HepG2 (cell line): Measurements from ENCODE around the gene AK6. TPM values are rescaled to one million over a fixed set of nuclear protein-coding genes. Genes with fewer than 3 reads are reported as not detected.

ENCODE experiments used
- ADNP ChIP-seq: sonication (generic); formaldehyde crosslinking; IDR thresholded peaks from 2 replicates; pipeline ENCODE4 v1.4.0; 2020; ENCODE audit warnings: missing genetic modification reagents
- HCFC1 ChIP-seq: fragments of 150-350 bp; IDR thresholded peaks from 2 replicates; pipeline ENCODE4 v1.6.1; 2014; ENCODE audit warnings: low read depth, low read length
- HMG20A ChIP-seq: IDR thresholded peaks from 2 replicates; pipeline ENCODE4 v1.6.1; 2016; ENCODE audit warnings: borderline replicate concordance
- JUND ChIP-seq: sonication (generic); formaldehyde crosslinking; IDR thresholded peaks from 2 replicates; pipeline ENCODE4 v1.8.0; 2022; ENCODE audit warnings: mild to moderate bottlenecking, missing genetic modification reagents
- KLF16 ChIP-seq, 2 experiments: sonication (generic) in 1 of 2; formaldehyde crosslinking in 1 of 2; IDR thresholded peaks; 2 replicates each; pipeline versions ENCODE4 v1.6.1 to v1.8.0; 2016 to 2023; ENCODE audit warnings: missing genetic modification reagents in 2 of 2, missing compliant biosample characterization in 1 of 2
- MEIS2 ChIP-seq: sonication (generic); formaldehyde crosslinking; IDR thresholded peaks from 2 replicates; pipeline ENCODE4 v1.9.0; 2021; ENCODE audit warnings: mild to moderate bottlenecking, missing genetic modification reagents
- MTA1 ChIP-seq: sonication (generic); formaldehyde crosslinking; IDR thresholded peaks from 2 replicates; pipeline ENCODE4 v1.4.0; 2020; ENCODE audit warnings: missing genetic modification reagents, mild to moderate bottlenecking, borderline replicate concordance
- PCBP1 ChIP-seq: fragments of 200-400 bp; formaldehyde crosslinking; IDR thresholded peaks from 2 replicates; pipeline ENCODE4 v1.6.1; 2017; ENCODE audit warnings: mild to moderate bottlenecking, low read depth, low read length, borderline replicate concordance
- PTBP1 ChIP-seq: fragments of 200-400 bp; formaldehyde crosslinking; IDR thresholded peaks from 2 replicates; pipeline ENCODE4 v1.6.1; 2018; ENCODE audit warnings: low read length, low read depth; ENCODE audit not compliant: poor library complexity, severe bottlenecking
- SALL1 ChIP-seq: sonication (generic); formaldehyde crosslinking; IDR thresholded peaks from 2 replicates; pipeline ENCODE4 v1.8.0; 2022; ENCODE audit warnings: mild to moderate bottlenecking, missing genetic modification reagents
- SMAD9 ChIP-seq: sonication (generic); formaldehyde crosslinking; IDR thresholded peaks from 2 replicates; pipeline ENCODE4 v1.5.1; 2020; ENCODE audit warnings: mild to moderate bottlenecking, missing genetic modification reagents
- SP2 ChIP-seq: sonication (generic); formaldehyde crosslinking; IDR thresholded peaks from 2 replicates; pipeline ENCODE4 v1.5.1; 2020; ENCODE audit warnings: mild to moderate bottlenecking, missing genetic modification reagents
- SRY ChIP-seq: sonication (generic); formaldehyde crosslinking; IDR thresholded peaks from 2 replicates; pipeline ENCODE4 v1.8.0; 2022; ENCODE audit warnings: mild to moderate bottlenecking, missing genetic modification reagents
- TAF15 ChIP-seq: fragments of 200-400 bp; formaldehyde crosslinking; IDR thresholded peaks from one replicate; pipeline ENCODE4 v1.6.1; 2018; ENCODE audit warnings: mild to moderate bottlenecking, low read depth, low read length; ENCODE audit not compliant: poor library complexity, severe bottlenecking
- TOE1 ChIP-seq: sonication (generic); formaldehyde crosslinking; IDR thresholded peaks from 2 replicates; pipeline ENCODE4 v1.4.0; 2020; ENCODE audit warnings: mild to moderate bottlenecking, missing genetic modification reagents
- ZBTB25 ChIP-seq: IDR thresholded peaks from 2 replicates; pipeline ENCODE4 v1.6.1; 2018; ENCODE audit warnings: missing genetic modification reagents
- ZFYVE20 ChIP-seq: sonication (generic); formaldehyde crosslinking; IDR thresholded peaks from 2 replicates; pipeline ENCODE4 v1.8.0; 2023; ENCODE audit warnings: low read depth, mild to moderate bottlenecking, moderate library complexity, missing genetic modification reagents, borderline replicate concordance
- ZNF225 ChIP-seq: sonication (generic); formaldehyde crosslinking; IDR thresholded peaks from 2 replicates; pipeline ENCODE4 v1.4.0; 2020; ENCODE audit warnings: mild to moderate bottlenecking, missing genetic modification reagents
- ZNF230 ChIP-seq: sonication (generic); formaldehyde crosslinking; IDR thresholded peaks from 2 replicates; pipeline ENCODE4 v1.4.0; 2020; ENCODE audit warnings: mild to moderate bottlenecking, missing genetic modification reagents
- ZNF280B ChIP-seq: sonication (generic); formaldehyde crosslinking; IDR thresholded peaks from 2 replicates; pipeline ENCODE4 v1.5.0; 2020; ENCODE audit warnings: missing genetic modification reagents, mild to moderate bottlenecking, borderline replicate concordance
- ZNF557 ChIP-seq: sonication (generic); formaldehyde crosslinking; IDR thresholded peaks from 2 replicates; pipeline ENCODE4 v1.4.0; 2020; ENCODE audit warnings: missing genetic modification reagents
- ZNF597 ChIP-seq: sonication (generic); formaldehyde crosslinking; IDR thresholded peaks from 2 replicates; pipeline ENCODE4 v1.5.0; 2020; ENCODE audit warnings: missing genetic modification reagents
- ZNF672 ChIP-seq: sonication (generic); formaldehyde crosslinking; IDR thresholded peaks from 2 replicates; pipeline ENCODE4 v1.8.1; 2022; ENCODE audit warnings: missing genetic modification reagents
- polyA plus RNA-seq, 8 experiments: library from polyadenylated mRNA; depleted of rRNA in 3 of 8; stranded (reverse) in 7 of 8; unstranded in 1 of 8; fragments of >200 nt; fragmentation: Illumina TruSeq in 4 of 8; extraction: Trizol in 4 of 8; gene quantifications; 2 replicates each; pipeline versions ENCODE4 v1.2.1 to v1.2.3, GENCODE V29; 2011 to 2016; ENCODE audit warnings: low read depth in 4 of 8, missing spikeins in 1 of 8, mixed read lengths in 1 of 8; ENCODE audit not compliant: insufficient read depth in 1 of 8
- total RNA-seq, 5 experiments: library from RNA; depleted of rRNA; stranded (reverse); fragments of >200 nt; fragmentation: Illumina TruSeq; extraction: Trizol; gene quantifications; 2 replicates each; pipeline ENCODE4 v1.2.3, GENCODE V29; 2016; ENCODE audit warnings: low read depth in 1 of 5

AK6 gene
- total and polyA plus RNA-seq, 2 of the 13 experiments (the other 11 are each of a cell fraction or from before 2014, with no cell fraction given), result 31.1 to 77.2 TPM

- TF ChIP-seq SP2 (CRISPR knock-in tag), result peak; percentile 58; the same call in 1 of the 2 replicates
- peak; percentile 96 for TF ChIP-seq ZNF230 (CRISPR knock-in tag)
- peak; percentile 50 for TF ChIP-seq HCFC1
- TF ChIP-seq KLF16 (CRISPR knock-in tag; IDR thresholded peaks at IDR 0.05), result peak in 1 of 2 experiments; percentile 61; a peak in 1 of 4 replicates
- TF ChIP-seq TOE1 (CRISPR knock-in tag), result no peak
- no peak for TF ChIP-seq ZNF597
- peak; percentile 79; the same call in 1 of the 2 replicates for TF ChIP-seq MTA1 (CRISPR knock-in tag)
- TF ChIP-seq TAF15, result peak; percentile 84
- peak; percentile 93 for TF ChIP-seq ZBTB25 (CRISPR knock-in tag)
- no peak for TF ChIP-seq ZNF672
- TF ChIP-seq SALL1 (CRISPR knock-in tag), result peak; percentile 80
- TF ChIP-seq ZNF225 (CRISPR knock-in tag), result peak; percentile 88
- no peak for TF ChIP-seq SMAD9 (CRISPR knock-in tag)
- TF ChIP-seq ZFYVE20 (CRISPR knock-in tag), result no peak
- no peak; the same call in 1 of the 2 replicates for TF ChIP-seq HMG20A (CRISPR knock-in tag)
- TF ChIP-seq SRY (CRISPR knock-in tag), result peak; percentile 75; the same call in 1 of the 2 replicates
- no peak for TF ChIP-seq MEIS2 (CRISPR knock-in tag)
- no peak for TF ChIP-seq ZNF557 (CRISPR knock-in tag)
- TF ChIP-seq JUND (CRISPR knock-in tag), result no peak
- TF ChIP-seq ADNP (CRISPR knock-in tag), result no peak
- TF ChIP-seq ZNF280B (CRISPR knock-in tag), result peak; percentile 53; the same call in 1 of the 2 replicates
- TF ChIP-seq PCBP1, result 0 out of 2 replicates have a peak, but pooled peaks have one; percentile 20
- peak; percentile 36 for TF ChIP-seq PTBP1
Measured at GRCh38 chr5:69369340-69370121, at the start of gene AK6, which contains the start of the genes RAD17 and TAF9 (continued).
